ENCODE measurements around the gene OGFR. TPM values are rescaled to one million over a fixed set of nuclear protein-coding genes. Genes with fewer than 3 reads are reported as not detected.

The OGFR gene
- total and polyA plus RNA-seq, 9 donors: 16.7 to 26.6 (median 21.9) TPM

DNA sequence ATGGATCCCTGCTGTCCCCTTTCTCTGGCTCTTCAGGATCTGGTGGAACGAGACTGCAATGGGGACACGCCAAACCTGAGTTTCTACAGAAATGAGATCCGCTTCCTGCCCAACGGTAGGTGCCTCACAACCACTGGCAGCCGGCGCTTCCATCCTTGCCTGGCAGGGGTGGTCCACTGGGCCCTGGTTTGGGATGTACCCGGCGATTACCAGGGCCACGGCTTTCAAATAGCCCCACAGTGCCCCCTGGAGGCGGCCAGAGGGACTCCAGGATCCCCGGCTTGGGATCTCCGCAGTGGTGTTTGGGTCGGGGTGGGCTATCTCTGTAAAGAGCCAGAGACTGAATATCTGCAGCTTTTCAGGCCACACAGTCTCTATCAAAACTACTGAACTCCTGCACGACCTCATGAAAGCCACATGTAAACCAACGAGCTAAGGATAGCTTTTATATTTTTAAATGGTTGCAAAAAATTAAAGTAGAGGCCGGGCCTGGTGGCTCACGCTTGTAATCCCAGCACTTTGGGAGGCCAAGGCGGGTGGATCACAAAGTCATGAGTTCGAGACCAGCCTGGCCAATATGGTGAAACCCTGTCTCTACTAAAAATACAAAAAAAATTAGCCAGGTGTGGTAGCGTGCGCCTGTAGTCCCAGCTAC, 3.7 kb downstream of the OGFR start:
- no peaks in the 10 kb centered on the region for H3K27me3 ChIP-seq (ENCODE audit: control insufficient read depth, insufficient read depth, low read length)
- DNase-seq: peak; percentile 70
- H3K9me3 ChIP-seq (replicated peaks; ENCODE audit: control insufficient read depth, low read depth, low read length): no peaks in the 10 kb centered on the region
- H3K4me1 ChIP-seq (ENCODE audit: control insufficient read depth, insufficient read depth, low read length): peaks cover 25% of the 10 kb centered on the region
- no peak overlapping the region for H3K27ac ChIP-seq (ENCODE audit: low read length)
- H3K4me3 ChIP-seq (ENCODE audit: low read length): no peak overlapping the region
- peaks cover 63% of the 10 kb centered on the region for H3K36me3 ChIP-seq (ENCODE audit: control insufficient read depth, insufficient read depth, low read length)
- WGBS (ENCODE audit: insufficient coverage): 42% methylated on average over 10 of the region's 21 CpGs

DNA sequence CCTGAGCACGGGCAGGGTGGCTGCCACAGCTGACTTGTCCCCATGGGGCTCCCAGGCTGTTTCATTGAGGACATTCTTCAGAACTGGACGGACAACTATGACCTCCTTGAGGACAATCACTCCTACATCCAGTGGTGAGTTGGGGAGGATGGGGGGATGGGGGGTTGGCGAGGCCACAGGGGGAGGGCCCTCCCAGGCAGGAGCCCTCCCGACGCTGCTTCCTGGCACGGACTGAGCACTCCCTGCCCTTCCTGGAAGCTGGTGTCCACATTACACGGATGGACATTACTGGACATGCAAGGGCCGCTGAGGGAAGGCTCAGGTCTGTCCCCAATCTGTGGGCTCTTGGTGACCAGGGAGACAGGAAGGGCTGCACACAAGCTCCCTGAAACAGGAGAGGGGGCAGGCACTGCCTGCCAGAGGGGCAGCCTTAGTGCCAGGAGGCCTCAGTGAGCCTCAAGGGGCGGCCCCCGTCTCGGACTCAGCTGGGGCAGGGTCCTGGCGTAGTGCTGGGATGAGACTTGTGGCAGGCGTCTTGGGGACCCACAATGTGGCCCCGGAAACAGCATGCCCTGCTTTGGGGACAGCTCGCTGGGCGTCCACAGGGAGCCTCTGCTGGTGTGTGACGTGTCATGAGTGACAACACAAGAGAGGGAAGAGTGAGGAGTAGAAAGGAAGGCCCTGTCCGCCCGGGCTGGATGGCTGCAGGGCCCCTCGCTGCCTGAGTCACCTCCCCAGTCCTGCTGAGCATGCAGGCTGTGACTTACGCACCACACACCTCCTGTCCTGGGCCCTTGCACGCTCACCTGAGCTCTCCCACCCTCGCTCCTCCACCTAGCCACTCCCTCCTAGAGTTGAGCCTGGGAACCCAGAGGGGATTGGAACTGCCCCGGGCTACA, 5.1 kb downstream of the OGFR start:
- 92% methylated on average over 17 of the region's 24 CpGs for WGBS (ENCODE audit: insufficient coverage)

DNA sequence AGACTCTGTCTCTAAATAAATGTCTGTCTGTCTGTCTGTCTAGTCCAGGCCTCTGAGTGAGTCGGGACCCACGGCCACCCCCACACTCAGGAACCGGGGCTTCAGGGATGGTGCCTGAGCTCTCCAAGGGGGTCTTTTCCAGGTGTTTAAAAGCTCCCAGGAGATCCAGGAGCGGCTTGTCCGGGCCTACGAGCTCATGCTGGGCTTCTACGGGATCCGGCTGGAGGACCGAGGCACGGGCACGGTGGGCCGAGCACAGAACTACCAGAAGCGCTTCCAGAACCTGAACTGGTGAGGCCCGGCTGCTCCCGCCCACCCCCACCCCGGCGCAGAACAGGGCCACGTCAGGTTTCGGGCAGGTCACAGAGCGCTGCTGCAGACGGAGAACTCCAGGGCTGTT, 6.7 kb downstream of the OGFR start:
- no peak for DNase-seq
- H3K4me1 ChIP-seq (ENCODE audit: control insufficient read depth, insufficient read depth, low read length): peaks cover 26% of the 10 kb centered on the region
- H3K36me3 ChIP-seq (ENCODE audit: control insufficient read depth, insufficient read depth, low read length): peaks cover 62% of the 10 kb centered on the region
- H3K9me3 ChIP-seq (replicated peaks; ENCODE audit: control insufficient read depth, low read depth, low read length): no peaks in the 10 kb centered on the region
- H3K27ac ChIP-seq (ENCODE audit: low read length): no peak overlapping the region
- H3K27me3 ChIP-seq (ENCODE audit: control insufficient read depth, insufficient read depth, low read length): peaks cover 23% of the 10 kb centered on the region
- no peak overlapping the region for H3K4me3 ChIP-seq (ENCODE audit: low read length)
- 89% methylated on average over 19 of the region's 21 CpGs for WGBS (ENCODE audit: insufficient coverage)

More for the DNA sequence above, 5.1 kb downstream of the OGFR start:
- H3K9me3 ChIP-seq (replicated peaks; ENCODE audit: control insufficient read depth, low read depth, low read length): no peaks in the 10 kb centered on the region
- no peak for DNase-seq
- H3K27me3 ChIP-seq (ENCODE audit: control insufficient read depth, insufficient read depth, low read length): peaks cover 7% of the 10 kb centered on the region
- no peak overlapping the region for H3K27ac ChIP-seq (ENCODE audit: low read length)
- H3K4me3 ChIP-seq (ENCODE audit: low read length): no peak overlapping the region
- peaks cover 67% of the 10 kb centered on the region for H3K36me3 ChIP-seq (ENCODE audit: control insufficient read depth, insufficient read depth, low read length)
- H3K4me1 ChIP-seq (ENCODE audit: control insufficient read depth, insufficient read depth, low read length): peaks cover 21% of the 10 kb centered on the region

DNA sequence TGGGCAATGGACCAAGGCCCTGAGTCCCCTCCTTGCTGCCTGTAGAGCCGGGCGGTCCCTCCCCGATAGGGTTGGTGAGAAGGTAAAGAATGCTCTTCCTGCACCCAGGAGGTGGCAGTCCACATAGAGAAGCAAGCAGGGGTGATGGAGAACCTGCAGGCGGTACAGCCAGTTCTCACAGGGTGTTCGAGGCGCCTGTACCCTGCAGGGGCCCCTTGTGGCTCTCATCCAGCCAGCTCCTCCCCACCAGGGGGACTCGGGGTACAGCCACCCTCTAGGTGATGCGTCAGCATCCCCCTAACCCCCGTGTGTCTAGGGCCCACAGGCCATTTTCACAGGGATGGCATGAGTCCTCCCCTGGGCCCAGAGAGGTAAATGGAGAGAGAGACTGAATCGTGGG, 7.1 kb downstream of the OGFR start:
- Histone ChIP-seq H3K27me3 (ENCODE audit: control insufficient read depth, insufficient read depth, low read length) (peaks cover 27% of the 10 kb centered on the region), H3K27ac (ENCODE audit: low read length) (no peak overlapping the region), H3K4me1 (ENCODE audit: control insufficient read depth, insufficient read depth, low read length) (peaks cover 26% of the 10 kb centered on the region), H3K9me3 (replicated peaks; ENCODE audit: control insufficient read depth, low read depth, low read length) (no peaks in the 10 kb centered on the region), H3K4me3 (ENCODE audit: low read length) (no peak overlapping the region), H3K36me3 (ENCODE audit: control insufficient read depth, insufficient read depth, low read length) (peaks cover 60% of the 10 kb centered on the region)
- DNase-seq: no peak
- WGBS (ENCODE audit: insufficient coverage): 82% methylated on average over 3 of the region's 10 CpGs

DNA sequence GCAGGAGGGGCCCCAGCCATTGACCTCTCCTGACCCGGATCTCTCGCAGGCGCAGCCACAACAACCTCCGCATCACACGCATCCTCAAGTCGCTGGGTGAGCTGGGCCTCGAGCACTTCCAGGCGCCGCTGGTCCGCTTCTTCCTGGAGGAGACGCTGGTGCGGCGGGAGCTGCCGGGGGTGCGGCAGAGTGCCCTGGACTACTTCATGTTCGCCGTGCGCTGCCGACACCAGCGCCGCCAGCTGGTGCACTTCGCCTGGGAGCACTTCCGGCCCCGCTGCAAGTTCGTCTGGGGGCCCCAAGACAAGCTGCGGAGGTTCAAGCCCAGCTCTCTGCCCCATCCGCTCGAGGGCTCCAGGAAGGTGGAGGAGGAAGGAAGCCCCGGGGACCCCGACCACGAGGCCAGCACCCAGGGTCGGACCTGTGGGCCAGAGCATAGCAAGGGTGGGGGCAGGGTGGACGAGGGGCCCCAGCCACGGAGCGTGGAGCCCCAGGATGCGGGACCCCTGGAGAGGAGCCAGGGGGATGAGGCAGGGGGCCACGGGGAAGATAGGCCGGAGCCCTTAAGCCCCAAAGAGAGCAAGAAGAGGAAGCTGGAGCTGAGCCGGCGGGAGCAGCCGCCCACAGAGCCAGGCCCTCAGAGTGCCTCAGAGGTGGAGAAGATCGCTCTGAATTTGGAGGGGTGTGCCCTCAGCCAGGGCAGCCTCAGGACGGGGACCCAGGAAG, 7.7 kb downstream of the OGFR start:
- Histone ChIP-seq H3K4me1 (ENCODE audit: control insufficient read depth, insufficient read depth, low read length) (peaks cover 23% of the 10 kb centered on the region), H3K27ac (ENCODE audit: low read length) (no peak overlapping the region), H3K9me3 (replicated peaks; ENCODE audit: control insufficient read depth, low read depth, low read length) (no peaks in the 10 kb centered on the region), H3K27me3 (ENCODE audit: control insufficient read depth, insufficient read depth, low read length) (peaks cover 30% of the 10 kb centered on the region), H3K36me3 (ENCODE audit: control insufficient read depth, insufficient read depth, low read length) (peaks cover 56% of the 10 kb centered on the region), H3K4me3 (ENCODE audit: low read length) (no peak overlapping the region)
- 74% methylated on average over 42 of the region's 43 CpGs for WGBS (ENCODE audit: insufficient coverage)
- DNase-seq: no peak

DNA sequence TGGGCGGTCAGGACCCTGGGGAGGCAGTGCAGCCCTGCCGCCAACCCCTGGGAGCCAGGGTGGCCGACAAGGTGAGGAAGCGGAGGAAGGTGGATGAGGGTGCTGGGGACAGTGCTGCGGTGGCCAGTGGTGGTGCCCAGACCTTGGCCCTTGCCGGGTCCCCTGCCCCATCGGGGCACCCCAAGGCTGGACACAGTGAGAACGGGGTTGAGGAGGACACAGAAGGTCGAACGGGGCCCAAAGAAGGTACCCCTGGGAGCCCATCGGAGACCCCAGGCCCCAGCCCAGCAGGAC, 8.2 kb downstream of the OGFR start:
- peaks cover 36% of the 10 kb centered on the region for H3K27me3 ChIP-seq (ENCODE audit: control insufficient read depth, insufficient read depth, low read length)
- WGBS (ENCODE audit: insufficient coverage): 89% methylated on average over 8 of the region's 11 CpGs
- H3K9me3 ChIP-seq (replicated peaks; ENCODE audit: control insufficient read depth, low read depth, low read length): no peaks in the 10 kb centered on the region
- H3K4me3 ChIP-seq (ENCODE audit: low read length): no peak overlapping the region
- DNase-seq: no peak
- no peak overlapping the region for H3K27ac ChIP-seq (ENCODE audit: low read length)
- H3K36me3 ChIP-seq (ENCODE audit: control insufficient read depth, insufficient read depth, low read length): peaks cover 51% of the 10 kb centered on the region
- peaks cover 28% of the 10 kb centered on the region for H3K4me1 ChIP-seq (ENCODE audit: control insufficient read depth, insufficient read depth, low read length)

DNA sequence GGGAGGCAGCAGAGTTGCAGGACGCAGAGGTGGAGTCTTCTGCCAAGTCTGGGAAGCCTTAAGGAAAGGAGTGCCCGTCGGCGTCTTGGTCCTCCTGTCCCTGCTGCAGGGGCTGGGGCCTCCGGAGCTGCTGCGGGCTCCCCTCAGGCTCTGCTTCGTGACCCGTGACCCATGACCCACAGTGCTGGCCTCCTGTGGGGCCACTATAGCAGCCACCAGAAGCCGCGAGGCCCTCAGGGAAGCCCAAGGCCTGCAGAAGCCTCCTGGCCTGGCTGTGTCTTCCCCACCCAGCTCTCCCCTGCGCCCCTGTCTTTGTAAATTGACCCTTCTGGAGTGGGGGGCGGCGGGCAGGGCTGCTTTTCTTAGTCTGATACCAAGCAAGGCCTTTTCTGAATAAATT, 9.0 kb downstream of the OGFR start:
- Histone ChIP-seq H3K27ac (ENCODE audit: low read length) (no peak overlapping the region), H3K9me3 (replicated peaks; ENCODE audit: control insufficient read depth, low read depth, low read length) (no peaks in the 10 kb centered on the region), H3K4me1 (ENCODE audit: control insufficient read depth, insufficient read depth, low read length) (peaks cover 33% of the 10 kb centered on the region), H3K4me3 (ENCODE audit: low read length) (no peak overlapping the region), H3K27me3 (ENCODE audit: control insufficient read depth, insufficient read depth, low read length) (peaks cover 43% of the 10 kb centered on the region), H3K36me3 (ENCODE audit: control insufficient read depth, insufficient read depth, low read length) (peaks cover 46% of the 10 kb centered on the region)
- 48% methylated on average over 12 of the region's 13 CpGs for WGBS (ENCODE audit: insufficient coverage)
- no peak for DNase-seq

DNA sequence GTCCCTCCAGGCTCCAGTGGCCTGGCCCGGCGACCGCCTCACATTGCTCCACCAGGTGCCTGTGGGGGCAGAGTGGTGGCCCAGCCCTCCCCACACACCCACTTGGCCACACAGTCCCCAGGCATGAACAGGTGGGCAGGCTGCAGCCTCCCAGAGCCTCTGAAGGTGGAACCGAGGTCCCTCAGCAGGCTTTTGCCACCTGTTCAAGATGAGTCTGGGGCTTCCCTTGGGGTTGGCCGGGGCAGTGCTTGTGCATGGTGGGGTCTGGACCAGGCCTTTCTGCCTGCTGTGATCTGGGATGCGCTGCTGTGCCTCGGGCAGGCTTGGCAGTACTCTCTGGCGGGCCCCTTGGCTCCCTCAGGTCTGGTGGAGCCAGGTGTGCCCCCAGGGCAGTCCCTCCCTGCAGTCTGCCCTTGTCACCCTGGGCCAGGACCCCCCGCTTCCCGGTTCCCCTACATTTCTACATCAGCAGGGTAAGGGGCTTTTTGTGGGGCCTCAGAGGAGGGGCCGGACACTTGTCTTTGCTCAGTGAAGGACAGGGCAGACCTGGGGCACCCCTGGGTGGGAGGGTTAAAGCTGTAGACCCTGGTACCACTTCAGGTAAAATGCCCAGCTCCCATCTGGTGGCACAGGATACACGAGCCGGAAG, 9.5 kb downstream of the OGFR start:
- DNase-seq: no peak
- 72% methylated on average over 8 of the region's 13 CpGs for WGBS (ENCODE audit: insufficient coverage)
- peaks cover 49% of the 10 kb centered on the region for H3K27me3 ChIP-seq (ENCODE audit: control insufficient read depth, insufficient read depth, low read length)
- peaks cover 39% of the 10 kb centered on the region for H3K4me1 ChIP-seq (ENCODE audit: control insufficient read depth, insufficient read depth, low read length)
- H3K27ac ChIP-seq (ENCODE audit: low read length): no peak overlapping the region
- H3K4me3 ChIP-seq (ENCODE audit: low read length): no peak overlapping the region
- peaks cover 42% of the 10 kb centered on the region for H3K36me3 ChIP-seq (ENCODE audit: control insufficient read depth, insufficient read depth, low read length)
- no peaks in the 10 kb centered on the region for H3K9me3 ChIP-seq (replicated peaks; ENCODE audit: control insufficient read depth, low read depth, low read length)

DNA sequence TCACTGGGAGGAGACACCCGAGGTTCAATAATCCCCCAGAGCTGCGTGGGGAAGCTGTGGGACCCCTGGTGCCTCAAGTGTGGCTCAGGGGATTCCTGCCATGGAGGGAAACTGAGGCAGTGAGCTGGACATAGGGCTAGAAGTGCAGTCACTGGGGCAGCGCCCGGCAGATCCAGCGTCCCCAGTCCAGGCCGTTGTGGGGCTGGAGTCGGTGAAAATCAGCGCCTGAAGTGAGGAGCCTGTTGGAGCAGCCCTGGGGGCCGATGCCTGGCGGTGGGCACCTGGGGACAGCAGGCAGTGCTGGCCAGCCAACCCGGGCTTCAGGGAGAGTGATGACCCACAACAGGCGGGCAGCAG, 10.1 kb downstream of the OGFR start:
- no peak overlapping the region for H3K4me3 ChIP-seq (ENCODE audit: low read length)
- no peaks in the 10 kb centered on the region for H3K9me3 ChIP-seq (replicated peaks; ENCODE audit: control insufficient read depth, low read depth, low read length)
- H3K27me3 ChIP-seq (ENCODE audit: control insufficient read depth, insufficient read depth, low read length): peaks cover 51% of the 10 kb centered on the region
- no peak overlapping the region for H3K27ac ChIP-seq (ENCODE audit: low read length)
- no peak for DNase-seq
- peaks cover 37% of the 10 kb centered on the region for H3K36me3 ChIP-seq (ENCODE audit: control insufficient read depth, insufficient read depth, low read length)
- H3K4me1 ChIP-seq (ENCODE audit: control insufficient read depth, insufficient read depth, low read length): peaks cover 44% of the 10 kb centered on the region
- 77% methylated on average over 12 of the region's 12 CpGs for WGBS (ENCODE audit: insufficient coverage)
